K562 (cell line): ENCODE data around the gene OR2B2. TPM values are rescaled to one million over a fixed set of nuclear protein-coding genes. Genes with fewer than 3 reads are reported as not detected.

ENCODE experiments used
- CBX1 ChIP-seq: sonication (generic); IDR thresholded peaks from 2 replicates; pipeline ENCODE4 v1.6.1; 2016; ENCODE audit warnings: antibody characterized with exemption, low read depth, mild to moderate bottlenecking
- CREB3 ChIP-seq: fragments of 450-650 bp; conservative IDR thresholded peaks from 2 replicates; pipeline ENCODE4 v1.6.1; 2016; ENCODE audit warnings: missing genetic modification characterization, low read depth, mild to moderate bottlenecking, missing compliant biosample characterization, moderate library complexity
- CSDE1 ChIP-seq, 2 experiments: fragments of 450-650 bp; IDR thresholded peaks; 2 replicates each; pipeline ENCODE4 v1.6.1; 2016; ENCODE audit warnings: mild to moderate bottlenecking in 1 of 2
- ESRRA ChIP-seq: fragments of 450-650 bp; IDR thresholded peaks from 2 replicates; pipeline ENCODE4 v1.6.1; 2014; ENCODE audit warnings: low read depth, mild to moderate bottlenecking, moderate library complexity, borderline replicate concordance
- FUS ChIP-seq: fragments of 200-400 bp; formaldehyde crosslinking; optimal IDR thresholded peaks from 2 replicates; pipeline ENCODE3; 2017; ENCODE audit warnings: low read depth, low read length
- HNRNPLL ChIP-seq: fragments of 200-400 bp; formaldehyde crosslinking; IDR thresholded peaks from 2 replicates; pipeline ENCODE4 v1.6.1; 2017; ENCODE audit warnings: low read length, low read depth, mild to moderate bottlenecking; ENCODE audit not compliant: poor library complexity, severe bottlenecking
- IRF2 ChIP-seq: sonication (generic); formaldehyde crosslinking; IDR thresholded peaks from 2 replicates; pipeline ENCODE4 v1.8.1; 2022; ENCODE audit warnings: mild to moderate bottlenecking, missing genetic modification reagents
- L3MBTL2 ChIP-seq: fragments of 450-650 bp; IDR thresholded peaks from 2 replicates; pipeline ENCODE4 v1.6.1; 2016; ENCODE audit warnings: mild to moderate bottlenecking, moderate library complexity
- MLLT1 ChIP-seq, 2 experiments: fragments of 450-650 bp; IDR thresholded peaks; 2 replicates each; pipeline ENCODE4 v1.6.1; 2016
- MTA3 ChIP-seq: fragments of 450-650 bp; formaldehyde crosslinking; IDR thresholded peaks from 2 replicates; pipeline ENCODE4 v1.6.1; 2017; ENCODE audit warnings: mild to moderate bottlenecking, borderline replicate concordance
- NR4A1 ChIP-seq, 2 experiments: fragments of 250-450 bp in 1 of 2; fragments of 450-650 bp in 1 of 2; sonication (Bioruptor Pico) in 1 of 2; IDR thresholded peaks; 2 replicates each; pipeline versions ENCODE4 v1.4.0 to v1.6.1; 2016 to 2020; ENCODE audit warnings: mild to moderate bottlenecking in 2 of 2, missing compliant biosample characterization in 1 of 2, missing genetic modification characterization in 1 of 2, moderate library complexity in 1 of 2
- SUPT5H ChIP-seq: fragments of 450-650 bp; IDR thresholded peaks from 2 replicates; pipeline ENCODE4 v1.6.1; 2016
- TAF15 ChIP-seq: fragments of 200-400 bp; formaldehyde crosslinking; IDR thresholded peaks from 2 replicates; pipeline ENCODE4 v1.6.1; 2017; ENCODE audit warnings: mild to moderate bottlenecking, low read depth, low read length, moderate library complexity
- TCF15 ChIP-seq: fragments of 250-450 bp; sonication (Bioruptor Pico); IDR thresholded peaks from 2 replicates; pipeline ENCODE4 v1.8.0; 2022; ENCODE audit warnings: moderate library complexity, mild to moderate bottlenecking, inconsistent platforms
- YY1 ChIP-seq, 3 experiments: IDR thresholded peaks; 2 replicates each; pipeline ENCODE4 v1.6.1; 2011; ENCODE audit warnings: low read length in 2 of 3, mild to moderate bottlenecking in 2 of 3, moderate library complexity in 2 of 3, borderline replicate concordance in 1 of 3, control low read depth in 1 of 3, low read depth in 1 of 3; ENCODE audit not compliant: insufficient read depth in 3 of 3, insufficient replicate concordance in 2 of 3, control insufficient read depth in 1 of 3, insufficient read length in 1 of 3; ENCODE audit errors: extremely low read depth in 1 of 3
- ZBED1 ChIP-seq: IDR thresholded peaks from 2 replicates; pipeline ENCODE4 v1.6.1; 2014
- ZBTB5 ChIP-seq: fragments of 450-650 bp; IDR thresholded peaks from 2 replicates; pipeline ENCODE4 v1.6.1; 2017; ENCODE audit warnings: antibody characterized with exemption
- ZNF699 ChIP-seq: fragments of 250-450 bp; sonication (Bioruptor Pico); IDR thresholded peaks from 2 replicates; pipeline ENCODE4 v1.8.0; 2021; ENCODE audit warnings: mild to moderate bottlenecking, moderate library complexity; ENCODE audit not compliant: insufficient replicate concordance
- polyA plus RNA-seq, 8 experiments: library from polyadenylated mRNA; depleted of rRNA in 4 of 8; stranded (reverse) in 5 of 8; unstranded in 3 of 8; fragments of >200 nt; fragmentation: Nextera tagmentation in 2 of 8; fragmentation: Illumina TruSeq in 1 of 8; extraction: Ambion mirVana in 2 of 8; extraction: Trizol in 1 of 8; gene quantifications; 2 replicates each; pipeline versions ENCODE4 v1.2.1 to v1.2.3, GENCODE V29; 2011 to 2014; ENCODE audit warnings: inconsistent platforms in 1 of 8, missing spikeins in 1 of 8
- total RNA-seq, 7 experiments: library from RNA; depleted of rRNA in 6 of 7; stranded (reverse); fragments of >200 nt in 6 of 7; fragmentation: Illumina TruSeq in 2 of 7; extraction: Trizol in 2 of 7; gene quantifications; 2 replicates each; pipeline versions ENCODE4 v1.2.1 to v1.2.3, GENCODE V29; 2011 to 2021; ENCODE audit warnings: low replicate concordance in 1 of 7
- TF ChIP-seq, protein P1 (sequence below): conservative IDR thresholded peaks from 2 replicates; pipeline ENCODE4 v1.6.1; 2011; ENCODE audit warnings: low read depth, mild to moderate bottlenecking, low read length; ENCODE audit not compliant: control insufficient read depth

Gene OR2B2
- total and polyA plus RNA-seq, 9 of the 15 experiments (the other 6 are each of a cell fraction or from before 2014, with no cell fraction given), result 0.24 TPM; not detected in 8

DNA sequence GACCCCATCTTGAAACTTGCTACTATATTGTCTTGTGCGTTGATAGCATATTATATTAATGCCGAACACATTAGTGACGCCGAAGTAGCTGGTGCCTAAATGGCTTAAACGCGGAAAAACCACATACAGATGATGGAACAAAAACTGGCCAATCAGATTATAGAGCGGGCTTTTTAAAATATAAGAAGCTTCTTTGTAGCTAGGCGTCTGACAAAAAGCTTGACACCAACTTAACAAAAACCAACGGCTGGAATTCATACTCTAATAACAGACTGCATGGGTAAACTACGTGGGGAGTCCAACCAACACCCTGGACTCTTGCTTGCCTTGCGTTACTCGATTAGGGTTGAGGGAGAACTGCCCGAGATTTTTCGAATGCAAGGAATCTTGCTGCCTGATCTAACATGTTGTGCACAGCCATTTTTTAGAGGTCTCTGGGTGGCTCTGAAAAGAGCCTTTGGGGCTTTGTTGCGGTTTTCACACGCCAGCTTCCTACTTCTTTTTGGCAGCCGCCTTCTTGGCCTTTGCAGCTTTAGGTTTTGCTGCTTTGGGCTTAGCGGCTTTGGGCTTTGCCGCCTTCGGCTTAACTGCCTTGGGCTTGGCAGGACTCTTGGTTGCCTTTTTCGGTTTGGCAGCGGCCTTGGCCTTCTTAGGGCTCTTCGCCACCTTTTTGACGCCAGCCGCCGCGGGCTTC lies 45.7 kb downstream of the OR2B2 start (continued):
- peak in 1 of 3 experiments; percentile 65 for TF ChIP-seq YY1 (IDR thresholded peaks at IDR 0.05; ENCODE audit: borderline replicate concordance in 1 of 3, control insufficient read depth in 1 of 3, extremely low read depth in 1 of 3, insufficient read depth in 3 of 3, insufficient read length in 1 of 3, insufficient replicate concordance in 2 of 3, low read depth in 1 of 3, low read length in 2 of 3)
- no peak for TF ChIP-seq TCF15 (CRISPR knock-in tag)
- TF ChIP-seq L3MBTL2, result peak; percentile 24; the same call in 1 of the 2 replicates
- 0 out of 2 replicates have a peak, but pooled peaks have one; percentile 15 for TF ChIP-seq CBX1
- no peak for TF ChIP-seq TAF15
- no peak for TF ChIP-seq IRF2 (CRISPR knock-in tag)
- 0 out of 4 replicates have a peak, but pooled peaks of 1 of the 2 experiments have one; percentile 14 for TF ChIP-seq MLLT1 (IDR thresholded peaks at IDR 0.05)
- TF ChIP-seq ESRRA, result no peak
- TF ChIP-seq NR4A1 (CRISPR knock-in tag; IDR thresholded peaks at IDR 0.05), result no peak
- no peak for TF ChIP-seq NR4A1 (tag; IDR thresholded peaks at IDR 0.05)
- no peak for TF ChIP-seq ZNF699 (CRISPR knock-in tag)
- 0 out of 2 replicates have a peak, but pooled peaks have one; percentile 19 for TF ChIP-seq MTA3
- no peak for TF ChIP-seq CSDE1 (IDR thresholded peaks at IDR 0.05)
- TF ChIP-seq HNRNPLL, result peak; percentile 53
- TF ChIP-seq CREB3 (tag), result no peak
- TF ChIP-seq ZBED1, result peak; percentile 85; the same call in 1 of the 2 replicates
- peak; percentile 81 for TF ChIP-seq FUS
- no peak for TF ChIP-seq ZBTB5
- TF ChIP-seq SUPT5H, result peak; percentile 2
- TF ChIP-seq, protein P1, sequence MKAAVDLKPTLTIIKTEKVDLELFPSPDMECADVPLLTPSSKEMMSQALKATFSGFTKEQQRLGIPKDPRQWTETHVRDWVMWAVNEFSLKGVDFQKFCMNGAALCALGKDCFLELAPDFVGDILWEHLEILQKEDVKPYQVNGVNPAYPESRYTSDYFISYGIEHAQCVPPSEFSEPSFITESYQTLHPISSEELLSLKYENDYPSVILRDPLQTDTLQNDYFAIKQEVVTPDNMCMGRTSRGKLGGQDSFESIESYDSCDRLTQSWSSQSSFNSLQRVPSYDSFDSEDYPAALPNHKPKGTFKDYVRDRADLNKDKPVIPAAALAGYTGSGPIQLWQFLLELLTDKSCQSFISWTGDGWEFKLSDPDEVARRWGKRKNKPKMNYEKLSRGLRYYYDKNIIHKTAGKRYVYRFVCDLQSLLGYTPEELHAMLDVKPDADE, result 0 out of 2 replicates have a peak, but pooled peaks have one; percentile 44
